Body of pancreas (tissue), 4 donors: Measurements from ENCODE around the gene ATCAY.

Experiments
- CTCF ChIP-seq, 7 experiments: fragments of 450-650 bp in 4 of 7; fragments of 200-600 bp in 3 of 7; sonication (generic) in 3 of 7; IDR thresholded peaks; one replicate each; pipeline ENCODE4 v1.5.1; 2016 to 2019; ENCODE audit warnings: antibody characterized with exemption in 7 of 7
- POLR2A ChIP-seq, 3 donors: fragments of 450-650 bp; IDR thresholded peaks; one replicate each; pipeline ENCODE4 v1.6.1; 2016; ENCODE audit warnings: antibody characterized with exemption in 3 of 3, mild to moderate bottlenecking in 2 of 3

DNA sequence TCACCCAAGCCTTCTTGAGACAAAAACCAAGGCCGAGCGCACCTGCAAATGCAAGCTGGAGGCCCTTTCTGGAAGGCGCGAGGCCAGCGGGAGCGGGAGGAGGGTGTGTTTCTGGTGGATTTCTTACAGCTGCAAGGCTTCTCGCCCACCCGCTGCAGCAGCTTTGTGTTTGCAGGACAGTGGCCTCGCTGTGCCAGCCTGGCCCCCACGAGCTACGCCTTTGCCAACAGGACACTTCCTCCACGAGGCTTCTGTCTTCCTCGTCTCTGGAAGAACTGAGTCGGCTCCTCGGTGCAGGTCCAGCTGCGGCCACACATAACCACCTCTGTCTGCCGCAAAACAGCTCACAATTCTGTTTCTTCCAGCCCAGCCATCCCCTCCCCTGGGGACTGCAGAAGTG lies 10.1 kb downstream of the ATCAY start:
- TF ChIP-seq CTCF (IDR thresholded peaks at IDR 0.05): no peak
- TF ChIP-seq POLR2A (IDR thresholded peaks at IDR 0.05): no peak
